Suprapubic skin (tissue), 4 donors: ENCODE data around the gene MYO7A.

Experiments used
- CTCF ChIP-seq, 2 donors: fragments of 200-600 bp in 1 of 2; fragments of 450-650 bp in 1 of 2; sonication (generic) in 1 of 2; IDR thresholded peaks; one replicate each; pipeline ENCODE4 v1.5.1; 2016 to 2019; ENCODE audit warnings: antibody characterized with exemption in 2 of 2, mild to moderate bottlenecking in 1 of 2, moderate library complexity in 1 of 2
- EP300 ChIP-seq: sonication (generic); formaldehyde crosslinking; IDR thresholded peaks from one replicate; pipeline ENCODE4 v1.6.1; 2017; ENCODE audit warnings: antibody characterized with exemption
- POLR2A ChIP-seq, 2 donors: fragments of 450-650 bp; IDR thresholded peaks; one replicate each; pipeline ENCODE4 v1.6.1; 2017; ENCODE audit warnings: antibody characterized with exemption in 2 of 2, mild to moderate bottlenecking in 2 of 2, moderate library complexity in 2 of 2
- POLR2AphosphoS5 ChIP-seq, 3 donors: sonication (generic); formaldehyde crosslinking; IDR thresholded peaks; one replicate each; pipeline ENCODE4 v1.6.1; 2017; ENCODE audit warnings: antibody characterized with exemption in 3 of 3

- TF ChIP-seq EP300 (no peak), CTCF (IDR thresholded peaks at IDR 0.05) (no peak), POLR2AphosphoS5 (IDR thresholded peaks at IDR 0.05) (no peak), POLR2A (IDR thresholded peaks at IDR 0.05) (no peak)
Measured at GRCh38 chr11:77096591-77097019, 31.4 kb upstream of the MYO7A start.
